Dedifferentiated amniotic fluid mesenchymal stem cell (primary cell): ENCODE measurements around the gene BDH1.

Experiments used
- DNase-seq: peaks from one replicate; pipeline ENCODE4 v3.0.0-alpha.2; 2016; ENCODE audit errors: extremely low spot score

Gene BDH1

GRCh38 chr3:197462808-197463207 lies 93.0 kb downstream of the BDH1 start:
- no peak for DNase-seq

DNA sequence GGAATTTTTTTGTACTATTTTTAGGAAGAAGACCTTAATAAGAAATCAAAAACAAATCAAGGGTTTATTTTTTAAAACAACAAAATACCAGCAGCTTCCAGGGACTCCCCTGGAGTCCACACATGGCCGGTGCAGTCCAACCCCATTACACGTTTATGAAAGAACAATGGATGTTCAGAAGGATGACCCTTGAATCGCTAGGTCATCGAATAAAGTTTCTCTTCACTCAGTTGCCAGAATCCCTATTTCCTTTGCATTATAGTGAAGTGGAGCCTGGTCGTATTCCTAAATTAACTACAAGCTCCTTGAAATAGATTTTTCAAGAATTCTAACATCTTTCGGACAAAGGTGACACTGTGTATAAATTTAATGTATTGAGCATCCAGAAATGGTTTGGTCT lies 95.1 kb downstream of the BDH1 start:
- no peak for DNase-seq

- DNase-seq = no peak
Measured at GRCh38 chr3:197460002-197460401, 95.8 kb downstream of the BDH1 start.
